ENCODE data around the gene C16orf86.

The C16orf86 gene

DNA sequence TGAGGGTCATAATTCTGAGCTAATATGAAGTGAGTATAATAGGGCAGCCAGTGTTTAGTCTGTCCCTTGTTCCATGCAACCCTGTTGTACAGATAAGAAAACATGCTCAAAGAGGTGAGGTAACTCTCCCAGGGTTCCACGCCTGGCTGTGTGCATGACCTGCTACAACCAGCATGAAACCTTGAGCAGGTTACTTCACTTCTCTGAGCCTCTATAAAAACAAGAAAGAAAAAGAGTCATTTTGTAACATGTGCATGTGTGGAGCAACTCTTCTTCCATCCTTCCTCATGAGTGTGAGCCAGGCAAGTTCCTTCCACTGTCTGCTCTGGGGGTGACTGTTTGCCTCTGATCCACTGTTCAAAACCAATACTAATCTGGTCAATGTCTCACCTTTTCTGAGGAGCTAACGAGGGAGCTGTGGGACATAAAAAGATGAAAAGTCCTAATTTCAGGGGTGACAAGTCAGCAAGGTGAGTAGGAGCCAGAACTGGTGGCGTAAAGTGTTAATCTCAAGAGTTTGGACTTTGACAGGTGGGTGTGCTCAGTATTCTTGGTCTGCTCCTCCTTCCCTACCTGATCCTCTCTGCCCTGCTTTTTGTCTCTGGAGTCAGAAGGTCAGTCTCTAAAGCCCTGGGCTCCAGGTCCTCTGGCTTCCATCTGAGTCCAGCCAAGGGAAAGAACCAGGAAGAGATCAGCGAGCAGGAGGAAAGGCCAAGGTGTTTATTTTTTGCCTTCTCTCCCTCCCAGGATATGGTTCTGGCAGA is 31.0 kb downstream of the C16orf86 start:
- DNase-seq = no peak

GRCh38 chr16:67699265-67699664 is 32.7 kb downstream of the C16orf86 start:
- no peak for DNase-seq

GRCh38 chr16:67701420-67701819 is 34.8 kb downstream of the C16orf86 start:
- no peak for DNase-seq

DNA sequence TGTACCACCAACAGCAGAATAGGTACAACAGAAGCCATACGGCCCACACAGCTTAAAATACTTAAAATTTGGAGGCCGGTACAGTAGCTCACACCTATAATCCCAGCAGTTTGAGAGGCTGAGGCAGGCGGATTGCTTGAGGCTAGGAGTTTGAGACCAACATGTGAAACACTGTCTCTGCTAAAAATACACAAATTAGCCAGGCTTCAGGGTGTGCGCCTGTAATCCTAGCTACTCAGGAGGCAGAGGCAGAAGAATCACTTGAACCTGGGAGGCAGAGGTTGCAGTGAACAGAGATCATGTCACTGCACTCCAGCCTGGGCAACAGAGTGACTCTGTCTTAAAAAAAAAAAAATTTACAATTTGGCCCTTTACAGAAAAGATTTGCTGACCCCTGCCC is 35.5 kb downstream of the C16orf86 start:
- DNase-seq = no peak

DNA sequence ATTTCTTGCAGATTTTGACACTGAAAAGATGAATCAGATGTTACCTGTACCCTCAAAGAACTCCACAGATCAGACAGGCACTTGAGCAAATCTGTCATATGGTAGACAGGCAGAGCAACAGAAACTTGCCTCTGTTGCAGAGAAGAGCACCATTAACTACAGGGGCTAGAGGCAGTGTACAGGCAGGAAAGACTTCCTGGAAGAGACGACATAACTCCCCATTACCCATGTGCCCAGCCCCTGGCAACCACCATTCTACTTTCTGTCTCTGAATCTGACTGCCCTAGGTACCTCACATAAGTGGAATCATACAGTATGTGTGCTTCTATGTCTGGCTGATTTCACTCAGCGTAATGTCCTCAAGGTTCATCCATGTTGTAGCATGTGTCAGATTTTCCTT is 37.0 kb downstream of the C16orf86 start:
- no peak for DNase-seq

- no peak for DNase-seq
Measured at GRCh38 chr16:67704110-67704509, 37.5 kb downstream of the C16orf86 start.

- no peak for DNase-seq
Measured at GRCh38 chr16:67707210-67707609, 40.6 kb downstream of the C16orf86 start.

DNA sequence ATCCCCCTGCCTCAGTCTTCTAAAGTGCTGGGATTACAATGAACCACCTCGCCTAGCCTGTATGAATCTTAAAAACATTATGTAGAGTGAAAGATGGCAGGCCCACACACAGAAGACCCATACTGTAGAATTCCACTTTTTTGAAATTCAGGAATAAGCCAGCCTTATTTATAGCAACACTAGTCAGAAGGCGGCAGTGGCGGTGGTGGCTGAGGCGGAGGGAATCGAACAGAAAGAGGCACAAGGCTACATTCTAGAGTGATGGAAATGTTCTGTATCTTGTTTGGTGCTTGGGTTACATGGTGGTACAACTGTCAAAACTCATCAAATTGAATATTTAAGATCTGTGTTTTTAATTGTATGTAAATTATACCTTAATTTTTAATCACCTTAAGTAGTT is 41.2 kb downstream of the C16orf86 start:
- no peak for DNase-seq

DNA sequence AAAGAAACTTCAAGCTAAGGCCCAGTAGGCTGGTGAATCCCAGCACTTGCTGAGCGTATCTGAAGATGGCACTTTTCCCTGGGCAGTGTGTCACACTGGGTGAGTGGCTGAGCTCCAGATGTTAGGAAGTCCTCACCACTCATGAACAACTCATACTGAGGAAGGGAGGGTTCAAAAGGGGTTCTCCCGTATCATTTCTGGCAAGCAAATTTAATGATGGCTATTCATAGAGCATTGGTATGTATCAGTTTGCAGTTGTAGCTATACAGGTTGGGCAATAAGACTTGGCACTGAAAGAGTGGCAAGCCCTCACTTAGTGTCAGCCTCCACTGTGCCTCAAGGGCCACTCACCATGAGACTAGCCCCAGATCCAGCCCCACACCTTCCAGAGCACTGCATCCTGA is 41.8 kb downstream of the C16orf86 start:
- DNase-seq = no peak

GRCh38 chr16:67709050-67709449 is 42.4 kb downstream of the C16orf86 start:
- DNase-seq = no peak

GRCh38 chr16:67710607-67711006 is 44.0 kb downstream of the C16orf86 start:
- no peak for DNase-seq

GRCh38 chr16:67713647-67714273 is 47.1 kb downstream of the C16orf86 start:
- DNase-seq = no peak

GRCh38 chr16:67714522-67714921 is 47.9 kb downstream of the C16orf86 start:
- DNase-seq = no peak

GRCh38 chr16:67716097-67716496 is 49.5 kb downstream of the C16orf86 start:
- DNase-seq = no peak

Data from NCI-H2171 treated with DMSO at 0.1 percent for 48 hours (cell line).